NCI-H187 (cell line): Measurements from ENCODE around the gene TOMT.

Experiments used
- DNase-seq, 2 experiments: peaks; one replicate each; lab custom pipeline; 2025; lab: John Stamatoyannopoulos, UW

The TOMT gene

GRCh38 chr11:72088076-72088808 lies 17.5 kb upstream of the TOMT start:
- DNase-seq: no peak

GRCh38 chr11:72091292-72091691 lies 14.4 kb upstream of the TOMT start:
- no peak for DNase-seq

- no peak for DNase-seq
These were observed 7.0 kb upstream of the TOMT start for GRCh38 chr11:72098741-72099140.

- DNase-seq: no peak
These were observed 5.7 kb upstream of the TOMT start for GRCh38 chr11:72100009-72100408.

GRCh38 chr11:72100462-72100861 lies 5.3 kb upstream of the TOMT start:
- no peak for DNase-seq

GRCh38 chr11:72102162-72102561 lies 3.6 kb upstream of the TOMT start:
- no peak for DNase-seq

- DNase-seq: no peak
These were observed 3.1 kb upstream of the TOMT start for GRCh38 chr11:72102631-72102945.

GRCh38 chr11:72102946-72103753 lies 2.6 kb upstream of the TOMT start, which contains the start of gene LAMTOR1:
TSS of gene LAMTOR1 (minus strand) at chr11:72103297. CDS start at chr11:72103224, 73 bp downstream.
- DNase-seq: peak; percentile 96

GRCh38 chr11:72103754-72104167 lies 2.0 kb upstream of the TOMT start:
- DNase-seq: no peak

- DNase-seq: no peak
These were observed 5.8 kb downstream of the TOMT start for GRCh38 chr11:72111300-72112142.

GRCh38 chr11:72112143-72112977 lies 6.6 kb downstream of the TOMT start, which contains the start of gene ANAPC15:
TSS of gene ANAPC15 (minus strand) at chr11:72112695. CDS start at chr11:72111276, 1,419 bp downstream.
- DNase-seq: peak; percentile 97 to 99

GRCh38 chr11:72112978-72113808 lies 7.5 kb downstream of the TOMT start:
- DNase-seq: no peak

- no peak for DNase-seq
These were observed 8.8 kb downstream of the TOMT start for GRCh38 chr11:72114570-72114969.

GRCh38 chr11:72116019-72116755 lies 10.5 kb downstream of the TOMT start:
- no peak for DNase-seq

GRCh38 chr11:72119198-72119597 lies 13.5 kb downstream of the TOMT start:
- DNase-seq: no peak

- DNase-seq: no peak
These were observed 15.2 kb downstream of the TOMT start for GRCh38 chr11:72120930-72121329.

- no peak for DNase-seq
These were observed 16.9 kb downstream of the TOMT start for GRCh38 chr11:72122607-72123006.

- no peak for DNase-seq
These were observed 17.5 kb downstream of the TOMT start for GRCh38 chr11:72123117-72123653.

- DNase-seq: no peak
These were observed 18.3 kb downstream of the TOMT start for GRCh38 chr11:72124046-72124445.

- no peak for DNase-seq
These were observed 20.2 kb downstream of the TOMT start for GRCh38 chr11:72125956-72126355.
